SU-DHL-6 (cell line): ENCODE measurements around the gene TPRX1.

Experiments used
- EZH2phosphoT487 ChIP-seq: fragments of 200-600 bp; sonication (generic), shearing (Covaris generic); conservative IDR thresholded peaks from 2 replicates; pipeline ENCODE4 v1.6.1; 2018; ENCODE audit warnings: mild to moderate bottlenecking, antibody characterized with exemption, low read length, moderate library complexity, mixed read lengths
- TF ChIP-seq, protein P1 (sequence below): fragments of 200-600 bp; sonication (generic); IDR thresholded peaks from one replicate; pipeline ENCODE4 v1.5.1; 2017; ENCODE audit warnings: antibody characterized with exemption, mild to moderate bottlenecking, low read length, moderate library complexity; ENCODE audit not compliant: insufficient read depth, poor library complexity, severe bottlenecking

DNA sequence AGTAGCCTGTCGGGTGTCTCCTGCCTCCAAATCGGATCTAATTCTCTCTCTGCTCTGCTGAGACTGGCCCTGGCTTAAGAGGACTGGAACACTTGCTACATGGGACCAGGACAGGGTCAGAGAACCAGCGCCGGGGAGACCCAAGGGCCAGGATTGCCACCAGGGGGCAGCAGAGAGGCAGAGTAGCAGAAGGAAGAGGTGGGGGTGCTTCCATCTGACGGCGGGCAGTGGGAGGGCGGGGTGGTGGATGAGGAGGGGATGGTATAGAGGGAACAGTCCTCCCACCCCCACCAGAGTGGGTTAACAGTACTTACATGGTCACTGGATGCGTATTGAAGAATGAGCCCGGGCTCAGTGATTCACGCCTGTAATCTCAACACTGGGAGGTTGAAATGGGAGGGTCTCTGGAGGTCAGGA is 13.9 kb downstream of the TPRX1 start:
- TF ChIP-seq, protein P1, sequence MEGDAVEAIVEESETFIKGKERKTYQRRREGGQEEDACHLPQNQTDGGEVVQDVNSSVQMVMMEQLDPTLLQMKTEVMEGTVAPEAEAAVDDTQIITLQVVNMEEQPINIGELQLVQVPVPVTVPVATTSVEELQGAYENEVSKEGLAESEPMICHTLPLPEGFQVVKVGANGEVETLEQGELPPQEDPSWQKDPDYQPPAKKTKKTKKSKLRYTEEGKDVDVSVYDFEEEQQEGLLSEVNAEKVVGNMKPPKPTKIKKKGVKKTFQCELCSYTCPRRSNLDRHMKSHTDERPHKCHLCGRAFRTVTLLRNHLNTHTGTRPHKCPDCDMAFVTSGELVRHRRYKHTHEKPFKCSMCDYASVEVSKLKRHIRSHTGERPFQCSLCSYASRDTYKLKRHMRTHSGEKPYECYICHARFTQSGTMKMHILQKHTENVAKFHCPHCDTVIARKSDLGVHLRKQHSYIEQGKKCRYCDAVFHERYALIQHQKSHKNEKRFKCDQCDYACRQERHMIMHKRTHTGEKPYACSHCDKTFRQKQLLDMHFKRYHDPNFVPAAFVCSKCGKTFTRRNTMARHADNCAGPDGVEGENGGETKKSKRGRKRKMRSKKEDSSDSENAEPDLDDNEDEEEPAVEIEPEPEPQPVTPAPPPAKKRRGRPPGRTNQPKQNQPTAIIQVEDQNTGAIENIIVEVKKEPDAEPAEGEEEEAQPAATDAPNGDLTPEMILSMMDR: peak; percentile 98
- no peak for TF ChIP-seq EZH2phosphoT487
